HEK293 (cell line): ENCODE measurements around the gene OPN5.

Source experiments
- CTCF ChIA-PET: fragments of 350-600 bp; formaldehyde crosslinking; extraction: SDS; loops from one replicate; lab custom pipeline; 2021; ENCODE audit warnings: antibody characterized with exemption; lab: Yijun Ruan, JAX
- POLR2A ChIA-PET: fragments of 300-600 bp; formaldehyde crosslinking; extraction: SDS; loops from one replicate; lab custom pipeline; 2020; ENCODE audit warnings: antibody characterized with exemption, inconsistent platforms; lab: Yijun Ruan, JAX
- H3K27ac ChIP-seq: fragments of 200-500 bp; sonication (Bioruptor generic); 2 replicates; pipeline ENCODE4 v1.5.1; 2014; ENCODE audit warnings: low read depth, low read length, control low read depth, inconsistent platforms; ENCODE audit errors: extremely low read depth
- H3K36me3 ChIP-seq, 2 experiments: fragments of 200-500 bp in 1 of 2; sonication (Bioruptor generic) in 1 of 2; 1 replicate in 1 of 2; 2 replicates in 1 of 2; pipeline ENCODE4 v1.5.1; 2014 to 2017; ENCODE audit warnings: inconsistent platforms in 2 of 2, low read length in 2 of 2; ENCODE audit not compliant: control insufficient read depth in 2 of 2, insufficient read depth in 1 of 2
- H3K4me1 ChIP-seq: fragments of 200-500 bp; sonication (Bioruptor generic); 2 replicates; pipeline ENCODE4 v1.5.1; 2014; ENCODE audit warnings: mild to moderate bottlenecking, low read length, inconsistent platforms; ENCODE audit not compliant: control insufficient read depth, insufficient read depth
- H3K4me3 ChIP-seq: 2 replicates; pipeline ENCODE4 v1.5.1; 2011; ENCODE audit warnings: low read depth, mild to moderate bottlenecking, control low read depth, low read length, moderate library complexity
- H3K9me3 ChIP-seq: fragments of 200-500 bp; sonication (Bioruptor generic); 2 replicates; pipeline ENCODE4 v1.5.1; 2014; ENCODE audit warnings: low read depth, low read length, inconsistent platforms; ENCODE audit not compliant: control insufficient read depth, insufficient read depth
- BCL11A ChIP-seq: fragments of 450-650 bp; formaldehyde crosslinking; IDR thresholded peaks from 2 replicates; pipeline ENCODE4 v1.5.1; 2016; ENCODE audit warnings: low read depth, missing biosample characterization, missing genetic modification characterization
- GLI2 ChIP-seq: fragments of 450-650 bp; formaldehyde crosslinking; IDR thresholded peaks from 2 replicates; pipeline ENCODE4; 2017; ENCODE audit warnings: missing biosample characterization, missing genetic modification characterization, low read depth, borderline replicate concordance
- KLF10 ChIP-seq: fragments of 450-650 bp; IDR thresholded peaks from 2 replicates; pipeline ENCODE4 v1.5.1; 2018; ENCODE audit warnings: missing biosample characterization, mild to moderate bottlenecking, missing genetic modification characterization
- KLF8 ChIP-seq: fragments of 450-650 bp; formaldehyde crosslinking; IDR thresholded peaks from 2 replicates; pipeline ENCODE4 v1.5.1; 2016; ENCODE audit warnings: missing biosample characterization, missing genetic modification characterization
- OSR2 ChIP-seq: fragments of 450-650 bp; formaldehyde crosslinking; IDR thresholded peaks from 2 replicates; pipeline ENCODE4 v1.5.1; 2016; ENCODE audit warnings: missing biosample characterization, missing genetic modification characterization
- PBX3 ChIP-seq: sonication (generic); formaldehyde crosslinking; IDR thresholded peaks from 2 replicates; pipeline ENCODE4 v1.8.1; 2022; ENCODE audit warnings: mild to moderate bottlenecking, moderate library complexity, missing genetic modification reagents
- SETDB1 ChIP-seq: IDR thresholded peaks from one replicate; pipeline ENCODE4 v1.6.1; 2017; ENCODE audit warnings: mild to moderate bottlenecking, low read length, moderate library complexity, mixed read lengths; ENCODE audit not compliant: insufficient read length
- SP3 ChIP-seq: fragments of 450-650 bp; formaldehyde crosslinking; IDR thresholded peaks from 2 replicates; pipeline ENCODE4 v1.5.1; 2016; ENCODE audit warnings: missing biosample characterization, missing genetic modification characterization
- YY2 ChIP-seq: fragments of 450-650 bp; formaldehyde crosslinking; IDR thresholded peaks from 2 replicates; pipeline ENCODE4 v1.5.1; 2016; ENCODE audit warnings: missing biosample characterization, missing genetic modification characterization
- ZBTB11 ChIP-seq: fragments of 450-650 bp; formaldehyde crosslinking; conservative IDR thresholded peaks from 2 replicates; pipeline ENCODE4 v1.5.1; 2016; ENCODE audit warnings: low read depth, missing biosample characterization, missing genetic modification characterization
- ZBTB26 ChIP-seq: fragments of 450-650 bp; formaldehyde crosslinking; optimal IDR thresholded peaks from 2 replicates; pipeline ENCODE3; 2016; ENCODE audit warnings: missing biosample characterization, mild to moderate bottlenecking, missing genetic modification characterization
- ZFP41 ChIP-seq: fragments of 450-650 bp; formaldehyde crosslinking; IDR thresholded peaks from 2 replicates; pipeline ENCODE4 v1.5.1; 2016; ENCODE audit warnings: missing biosample characterization, missing genetic modification characterization, borderline replicate concordance
- ZFP69B ChIP-seq: fragments of 450-650 bp; formaldehyde crosslinking; IDR thresholded peaks from 2 replicates; pipeline ENCODE4 v1.5.1; 2016; ENCODE audit warnings: missing biosample characterization, missing genetic modification characterization
- ZNF114 ChIP-seq: fragments of 450-650 bp; formaldehyde crosslinking; IDR thresholded peaks from 2 replicates; pipeline ENCODE4 v1.5.0; 2017; ENCODE audit warnings: missing biosample characterization, missing genetic modification characterization
- ZNF169 ChIP-seq: fragments of 450-650 bp; formaldehyde crosslinking; IDR thresholded peaks from 2 replicates; pipeline ENCODE4 v1.5.1; 2016; ENCODE audit warnings: missing biosample characterization, missing genetic modification characterization
- ZNF23 ChIP-seq: fragments of 450-650 bp; formaldehyde crosslinking; IDR thresholded peaks from 2 replicates; pipeline ENCODE4 v1.5.1; 2016; ENCODE audit warnings: missing biosample characterization, missing genetic modification characterization, borderline replicate concordance
- ZNF280C ChIP-seq: fragments of 450-650 bp; formaldehyde crosslinking; IDR thresholded peaks from 2 replicates; pipeline ENCODE4 v1.5.1; 2016; ENCODE audit warnings: missing biosample characterization, missing genetic modification characterization
- ZNF292 ChIP-seq: fragments of 450-650 bp; formaldehyde crosslinking; IDR thresholded peaks from 2 replicates; pipeline ENCODE4 v1.5.1; 2016; ENCODE audit warnings: low read depth, missing biosample characterization, missing genetic modification characterization, borderline replicate concordance
- ZNF302 ChIP-seq: fragments of 450-650 bp; formaldehyde crosslinking; IDR thresholded peaks from 2 replicates; pipeline ENCODE4 v1.5.1; 2016; ENCODE audit warnings: missing biosample characterization, missing genetic modification characterization, low read depth
- ZNF354C ChIP-seq: fragments of 450-650 bp; formaldehyde crosslinking; IDR thresholded peaks from 2 replicates; pipeline ENCODE4 v1.5.1; 2016; ENCODE audit warnings: missing biosample characterization, missing genetic modification characterization, low read depth, borderline replicate concordance
- ZNF37A ChIP-seq: fragments of 450-650 bp; IDR thresholded peaks from 2 replicates; pipeline ENCODE4 v1.5.1; 2018; ENCODE audit warnings: missing biosample characterization, missing genetic modification characterization
- ZNF488 ChIP-seq: fragments of 450-650 bp; formaldehyde crosslinking; IDR thresholded peaks from 2 replicates; pipeline ENCODE4 v1.5.1; 2016; ENCODE audit warnings: missing biosample characterization, missing genetic modification characterization
- ZNF571 ChIP-seq: fragments of 450-650 bp; formaldehyde crosslinking; IDR thresholded peaks from 2 replicates; pipeline ENCODE4 v1.5.0; 2017; ENCODE audit warnings: missing biosample characterization, missing genetic modification characterization
- ZNF660 ChIP-seq: fragments of 450-650 bp; IDR thresholded peaks from 2 replicates; pipeline ENCODE4 v1.5.1; 2018; ENCODE audit warnings: missing biosample characterization, mild to moderate bottlenecking, missing genetic modification characterization
- ZXDB ChIP-seq: fragments of 450-650 bp; formaldehyde crosslinking; IDR thresholded peaks from 2 replicates; pipeline ENCODE4 v1.5.1; 2016; ENCODE audit warnings: missing biosample characterization, missing genetic modification characterization

Gene OPN5

GRCh38 chr6:47844881-47845280, 63.0 kb downstream of the OPN5 start:
- H3K27ac ChIP-seq, result no peak overlapping the region
- H3K4me1 ChIP-seq, result no peaks in the 10 kb centered on the region
- no peaks in the 10 kb centered on the region for H3K9me3 ChIP-seq
- H3K36me3 ChIP-seq, result no peaks in the 10 kb centered on the region
- no peak overlapping the region for H3K4me3 ChIP-seq
- ChIA-PET CTCF (interaction anchor here (0.8 kb wide), 1 partner anchor 919 kb away, joined by 5 read pairs; no protein-coding TSS in a partner anchor), POLR2A (no interaction called here)
- TF ChIP-seq ZNF37A (tag by site-specific recombination) (no peak), ZNF660 (tag by site-specific recombination) (no peak), ZFP69B (tag by site-specific recombination) (no peak), ZNF302 (tag by site-specific recombination) (no peak), ZNF114 (tag by site-specific recombination) (no peak), SP3 (tag by site-specific recombination) (no peak), KLF8 (tag by site-specific recombination) (no peak), SETDB1 (no peak), ZNF292 (tag by site-specific recombination) (no peak), ZBTB26 (no peak), ZNF169 (tag by site-specific recombination) (no peak), ZXDB (tag by site-specific recombination) (no peak)
- TF ChIP-seq, all 188 proteins: peak for 0

- ChIA-PET CTCF (no interaction called here), POLR2A (no interaction called here)
- no peak overlapping the region for H3K27ac ChIP-seq
- no peak for TF ChIP-seq ZNF488 (tag by site-specific recombination)
- H3K36me3 ChIP-seq, result no peaks in the 10 kb centered on the region
- H3K9me3 ChIP-seq, result no peaks in the 10 kb centered on the region
- no peaks in the 10 kb centered on the region for H3K4me1 ChIP-seq
- H3K4me3 ChIP-seq, result no peak overlapping the region
Observed at GRCh38 chr6:47846752-47847151, 64.9 kb downstream of the OPN5 start.

GRCh38 chr6:47851091-47851490, 69.3 kb downstream of the OPN5 start:
- H3K4me1 ChIP-seq, result no peaks in the 10 kb centered on the region
- H3K9me3 ChIP-seq, result no peaks in the 10 kb centered on the region
- H3K27ac ChIP-seq, result no peak overlapping the region
- POLR2A ChIA-PET, result no interaction called here
- CTCF ChIA-PET, result no interaction called here
- no peak for TF ChIP-seq ZFP41 (tag by site-specific recombination)
- TF ChIP-seq ZNF280C (tag by site-specific recombination), result no peak
- no peak for TF ChIP-seq OSR2 (tag by site-specific recombination)
- TF ChIP-seq YY2 (tag by site-specific recombination), result no peak
- no peak for TF ChIP-seq PBX3 (CRISPR knock-in tag)
- TF ChIP-seq ZNF23 (tag by site-specific recombination), result no peak
- no peak for TF ChIP-seq ZNF571 (tag by site-specific recombination)
- no peak for TF ChIP-seq ZNF354C (tag by site-specific recombination)
- TF ChIP-seq ZBTB11 (tag by site-specific recombination), result no peak
- no peak for TF ChIP-seq GLI2
- no peak for TF ChIP-seq KLF10 (tag by site-specific recombination)
- no peak for TF ChIP-seq BCL11A (tag by site-specific recombination)
- no peak overlapping the region for H3K4me3 ChIP-seq
- H3K36me3 ChIP-seq, result no peaks in the 10 kb centered on the region
